Epithelial cell of esophagus (primary cell): ENCODE measurements around the gene LCORL.
"Not testable (repeated sequence)": the region's sequence is repeated elsewhere in the genome, so short reads cannot be mapped to it uniquely, and the experiment has no call there.

ENCODE experiments used
- DNase-seq: peaks from one replicate; pipeline ENCODE4 v3.0.0; 2010; ENCODE audit warnings: low read depth
- H3K4me3 ChIP-seq: 2 replicates; pipeline ENCODE4 v1.5.1; 2011; ENCODE audit warnings: mild to moderate bottlenecking, low read length, control low read depth
- TF ChIP-seq, protein P1 (sequence below): IDR thresholded peaks from 2 replicates; pipeline ENCODE4 v1.5.1; 2011; ENCODE audit warnings: low read depth, mild to moderate bottlenecking, low read length, control low read depth, inconsistent platforms; ENCODE audit not compliant: insufficient read depth; ENCODE audit errors: missing control alignments

LCORL gene

DNA sequence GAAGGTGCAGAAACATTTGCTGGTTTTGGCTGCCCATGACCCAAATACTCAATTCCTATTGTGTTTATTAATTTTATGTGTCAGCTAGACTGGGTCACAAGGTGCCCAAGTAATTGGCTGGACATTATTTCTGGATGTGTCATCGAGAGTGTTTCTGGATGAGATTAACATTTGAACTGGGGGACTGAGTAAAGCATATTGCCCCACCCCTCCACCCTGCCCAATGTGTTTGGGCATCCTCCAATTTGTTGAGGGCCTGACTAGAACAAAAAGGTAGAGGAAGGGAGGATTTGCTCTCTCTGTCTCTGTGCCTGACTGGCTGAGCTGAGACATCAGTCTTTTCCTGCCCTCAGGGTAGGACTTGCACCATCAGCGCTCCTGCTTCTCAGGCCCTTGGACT is 29.7 kb upstream of the LCORL start:
- peak; percentile 17 for DNase-seq
- H3K4me3 ChIP-seq: no peak overlapping the region
- TF ChIP-seq, protein P1, sequence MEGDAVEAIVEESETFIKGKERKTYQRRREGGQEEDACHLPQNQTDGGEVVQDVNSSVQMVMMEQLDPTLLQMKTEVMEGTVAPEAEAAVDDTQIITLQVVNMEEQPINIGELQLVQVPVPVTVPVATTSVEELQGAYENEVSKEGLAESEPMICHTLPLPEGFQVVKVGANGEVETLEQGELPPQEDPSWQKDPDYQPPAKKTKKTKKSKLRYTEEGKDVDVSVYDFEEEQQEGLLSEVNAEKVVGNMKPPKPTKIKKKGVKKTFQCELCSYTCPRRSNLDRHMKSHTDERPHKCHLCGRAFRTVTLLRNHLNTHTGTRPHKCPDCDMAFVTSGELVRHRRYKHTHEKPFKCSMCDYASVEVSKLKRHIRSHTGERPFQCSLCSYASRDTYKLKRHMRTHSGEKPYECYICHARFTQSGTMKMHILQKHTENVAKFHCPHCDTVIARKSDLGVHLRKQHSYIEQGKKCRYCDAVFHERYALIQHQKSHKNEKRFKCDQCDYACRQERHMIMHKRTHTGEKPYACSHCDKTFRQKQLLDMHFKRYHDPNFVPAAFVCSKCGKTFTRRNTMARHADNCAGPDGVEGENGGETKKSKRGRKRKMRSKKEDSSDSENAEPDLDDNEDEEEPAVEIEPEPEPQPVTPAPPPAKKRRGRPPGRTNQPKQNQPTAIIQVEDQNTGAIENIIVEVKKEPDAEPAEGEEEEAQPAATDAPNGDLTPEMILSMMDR: no peak

DNA sequence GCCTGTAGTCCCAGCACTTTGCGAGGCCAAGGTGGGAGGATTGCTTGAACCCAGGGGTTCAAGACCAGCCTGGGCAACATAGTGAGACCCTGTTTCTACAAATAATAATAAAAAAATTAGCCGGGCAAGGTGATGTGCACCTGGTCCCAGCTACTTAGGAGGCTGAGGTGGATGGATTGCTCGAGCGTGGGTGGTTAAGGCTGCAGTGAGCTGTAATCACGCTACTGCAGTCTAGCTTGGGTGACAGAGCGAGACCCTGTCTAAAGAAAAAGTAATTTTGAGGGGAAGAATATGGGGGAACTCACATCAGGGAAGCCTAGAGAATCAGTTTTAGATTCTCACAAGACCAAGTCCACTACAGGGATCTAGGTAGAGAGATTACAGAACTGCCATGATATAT is 28.9 kb upstream of the LCORL start:
- TF ChIP-seq, protein P1: no peak
- DNase-seq: no peak

DNA sequence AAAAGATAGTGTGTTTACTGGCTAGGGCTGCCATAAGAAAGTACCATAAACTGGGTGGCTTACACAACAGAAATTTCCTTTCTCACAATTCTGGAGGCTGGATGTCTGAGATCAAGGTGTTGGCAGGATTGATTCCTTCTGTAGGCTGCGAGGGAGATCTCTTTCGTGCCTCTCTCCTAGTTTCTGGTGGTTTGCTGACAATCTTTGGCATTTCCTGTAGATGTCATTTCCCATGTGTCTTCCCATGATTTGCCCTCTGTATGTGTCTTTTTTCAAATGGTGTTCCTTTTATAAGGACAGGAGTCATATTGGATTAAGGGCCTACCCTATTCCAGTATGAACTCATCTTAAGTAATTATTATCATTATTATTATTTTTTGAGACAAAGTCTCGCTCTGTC is 27.9 kb upstream of the LCORL start:
- no peak overlapping the region for H3K4me3 ChIP-seq
- DNase-seq: no peak
- TF ChIP-seq, protein P1: no peak

More for the DNA sequence above, 28.9 kb upstream of the LCORL start:
- H3K4me3 ChIP-seq: no peak overlapping the region

DNA sequence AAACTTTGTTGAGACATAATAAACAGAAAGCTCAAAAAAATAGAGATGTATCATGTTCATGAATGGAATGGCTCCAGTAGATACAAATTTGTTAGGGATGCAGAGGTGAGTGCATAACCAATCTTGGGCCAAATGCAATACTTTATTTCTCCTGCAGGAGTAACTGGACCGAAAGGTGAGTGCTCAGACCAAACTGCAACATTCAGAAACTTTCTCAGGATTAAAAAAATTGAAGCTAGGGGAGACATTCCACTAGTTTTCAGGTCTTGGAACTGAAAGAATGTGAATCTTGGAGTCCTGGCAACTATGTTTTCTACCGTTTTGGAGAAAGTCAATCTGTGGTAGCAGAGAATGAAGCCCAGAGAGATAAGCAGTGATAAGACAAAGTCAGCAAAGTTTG is 21.2 kb upstream of the LCORL start:
- no peak for DNase-seq
- H3K4me3 ChIP-seq: no peak overlapping the region
- TF ChIP-seq, protein P1: peak; percentile 45

DNA sequence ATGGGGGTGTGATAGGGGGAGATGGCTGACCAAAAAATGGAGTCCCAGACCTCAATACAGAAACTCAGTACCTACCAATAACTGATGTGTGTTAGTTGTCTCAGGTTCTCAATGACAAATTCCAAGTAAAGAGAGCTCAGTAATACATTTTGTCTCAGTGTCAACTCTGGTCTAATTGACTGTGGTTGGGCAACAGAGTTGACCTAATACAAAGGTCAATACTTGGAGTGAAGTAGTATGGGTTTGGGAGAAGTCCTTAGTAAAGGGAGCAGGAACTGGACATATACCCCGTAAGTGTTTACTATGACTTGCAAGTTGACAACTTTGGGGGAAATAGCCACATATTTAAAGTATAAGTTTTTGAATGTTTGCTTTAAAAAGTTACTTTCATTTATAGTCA is 20.5 kb upstream of the LCORL start:
- no peak overlapping the region for H3K4me3 ChIP-seq
- no peak for DNase-seq
- TF ChIP-seq, protein P1: no peak

DNA sequence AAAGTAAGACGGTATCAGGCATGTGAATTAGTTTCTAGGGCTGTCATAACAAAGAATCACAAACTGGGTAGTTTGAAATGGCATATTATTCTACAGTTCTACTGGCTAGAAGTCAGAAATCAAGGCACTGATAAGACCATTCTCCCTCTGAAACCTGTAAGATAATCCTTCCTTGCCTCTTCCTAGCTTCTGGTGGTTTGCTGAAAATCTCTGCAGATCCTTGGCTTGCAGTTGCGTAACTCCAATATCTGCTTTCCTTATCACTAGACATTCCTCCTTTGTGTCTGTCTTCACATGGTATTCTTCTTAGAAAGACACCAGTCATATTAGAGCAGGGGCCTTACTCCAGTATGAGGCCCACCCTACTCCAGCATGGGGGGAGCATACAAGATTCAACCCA is 19.6 kb upstream of the LCORL start:
- H3K4me3 ChIP-seq: no peak overlapping the region
- TF ChIP-seq, protein P1: no peak
- DNase-seq: no peak

DNA sequence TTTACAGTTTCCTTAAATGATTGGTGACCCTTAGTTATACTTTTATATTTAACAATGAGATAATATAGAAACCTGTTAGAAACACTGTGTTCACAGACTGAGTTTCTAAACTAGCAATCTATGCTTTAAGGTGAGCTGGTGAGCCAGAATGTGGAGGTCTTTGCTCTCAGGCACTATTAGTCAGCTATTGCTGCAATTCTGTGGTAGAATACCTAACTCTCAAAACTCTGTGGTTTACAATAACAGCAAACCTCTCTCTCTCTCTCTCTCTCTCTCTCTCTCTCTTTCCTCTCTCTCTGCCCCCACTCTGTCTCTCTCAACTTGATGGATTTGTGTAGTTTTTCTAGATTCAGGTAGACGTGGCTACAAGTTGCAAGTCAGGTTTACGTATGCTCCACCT is 17.6 kb upstream of the LCORL start:
- H3K4me3 ChIP-seq: no peak overlapping the region
- TF ChIP-seq, protein P1: no peak
- DNase-seq: peak; percentile 48

DNA sequence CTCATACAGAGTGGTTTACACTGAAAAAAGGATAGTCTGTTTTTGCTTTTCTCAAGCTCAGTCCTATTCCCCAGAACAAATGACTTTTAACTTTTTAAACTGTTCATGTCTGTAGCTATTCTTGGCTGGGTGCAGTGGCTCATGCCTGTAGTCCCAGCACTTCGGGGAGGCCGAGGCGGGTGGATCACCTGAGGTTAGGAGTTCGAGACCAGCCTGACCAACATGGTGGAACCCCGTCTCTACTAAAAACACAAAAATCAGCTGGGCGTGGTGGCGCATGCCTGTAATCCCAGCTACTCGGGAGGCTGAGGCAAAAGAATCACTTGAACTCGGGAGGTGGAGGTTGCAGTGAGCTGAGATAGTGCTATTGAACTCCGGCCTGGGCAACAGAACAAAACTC is 14.8 kb upstream of the LCORL start:
- H3K4me3 ChIP-seq, DNase-seq: not testable (repeated sequence)
